LNCAP (cell line): Measurements from ENCODE around the gene STK40.

ENCODE experiments used
- CTCF ChIP-seq: fragments of 450-650 bp; IDR thresholded peaks from 2 replicates; pipeline ENCODE4 v1.5.1; 2017; ENCODE audit warnings: mild to moderate bottlenecking

The STK40 gene

GRCh38 chr1:36339215-36339614 is 46.5 kb downstream of the STK40 start:
- no peak for TF ChIP-seq CTCF

GRCh38 chr1:36337830-36338229 is 47.9 kb downstream of the STK40 start:
- no peak for TF ChIP-seq CTCF

GRCh38 chr1:36330940-36331339 is 54.8 kb downstream of the STK40 start:
- TF ChIP-seq CTCF, result no peak

DNA sequence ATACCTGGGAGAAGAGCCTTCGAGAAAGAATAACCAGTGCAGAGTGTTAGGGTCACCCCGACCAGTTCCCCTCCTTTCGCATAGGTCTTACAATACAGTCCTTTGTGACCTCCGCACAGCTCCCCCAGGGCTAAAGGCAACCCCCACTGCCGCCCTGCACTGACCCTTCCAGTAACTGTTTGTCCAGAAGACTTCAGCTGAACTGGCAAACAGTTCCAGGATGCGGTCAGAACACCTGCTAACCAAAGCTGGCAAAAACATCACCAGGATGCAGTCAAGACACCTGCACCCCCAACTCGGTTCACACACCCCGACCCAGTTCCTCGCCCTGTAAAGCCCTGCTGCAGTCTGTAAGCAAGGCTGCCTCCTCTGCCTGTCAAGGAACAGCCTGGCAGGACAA is 55.9 kb downstream of the STK40 start:
- no peak for TF ChIP-seq CTCF

DNA sequence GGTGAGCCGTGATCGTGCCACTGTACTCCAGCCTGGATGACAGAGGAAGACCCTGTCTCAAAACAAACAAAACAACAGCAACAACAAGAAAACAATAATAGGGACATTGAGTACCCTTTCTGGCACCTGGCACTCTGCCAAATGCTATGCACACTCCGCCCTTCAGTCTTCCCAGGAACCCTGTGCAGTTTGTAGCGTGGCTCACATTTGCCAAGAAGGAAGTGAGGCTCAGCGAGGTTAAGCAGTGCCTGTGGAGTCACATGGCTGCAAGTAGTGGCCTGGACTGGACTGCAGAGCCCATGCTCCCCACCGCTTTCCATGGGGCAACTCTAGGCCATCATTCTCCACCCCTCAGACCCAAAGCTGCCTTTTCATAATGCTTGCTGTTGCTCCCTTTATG is 57.0 kb downstream of the STK40 start:
- TF ChIP-seq CTCF, result no peak

DNA sequence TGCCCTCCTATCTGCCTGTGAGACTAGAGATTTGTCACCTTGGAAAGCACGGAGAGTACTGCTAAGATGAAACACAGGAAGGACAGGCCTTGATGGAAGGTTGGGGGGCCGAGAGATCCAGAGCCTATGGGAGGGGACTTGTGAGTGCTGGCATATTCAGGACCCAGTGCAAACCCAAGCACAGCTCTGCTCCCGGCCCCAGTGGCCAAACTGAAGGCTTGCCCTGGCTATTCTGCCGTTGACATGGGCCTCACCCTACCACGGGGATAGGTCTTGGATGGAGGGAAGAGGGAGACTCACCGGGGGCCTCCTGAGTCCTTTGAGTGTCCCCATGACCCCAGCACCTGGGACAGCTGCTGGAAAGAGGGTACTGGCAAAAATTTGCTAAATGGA is 57.6 kb downstream of the STK40 start:
- TF ChIP-seq CTCF, result no peak

GRCh38 chr1:36327421-36328087 is 58.2 kb downstream of the STK40 start:
- no peak for TF ChIP-seq CTCF

DNA sequence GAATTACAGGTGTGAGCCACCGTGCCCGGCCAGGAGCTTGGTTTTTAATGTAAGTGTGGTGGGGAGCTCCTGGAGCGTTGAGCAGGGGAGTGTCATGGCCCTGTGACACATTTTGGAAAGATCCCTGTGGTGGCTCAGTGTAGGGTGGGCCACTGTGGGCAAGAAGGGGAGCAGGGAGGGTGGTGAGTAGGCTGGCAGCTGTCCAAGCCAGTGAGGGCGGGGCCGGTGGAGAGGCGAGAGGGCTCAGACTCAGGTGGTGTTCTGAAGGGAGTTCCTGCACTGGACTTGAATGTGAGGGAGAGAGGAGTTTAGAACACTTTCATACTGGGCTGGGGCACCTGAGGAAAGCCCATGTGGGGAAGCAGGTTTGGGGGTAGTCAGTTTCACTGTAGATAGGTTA is 59.2 kb downstream of the STK40 start:
- TF ChIP-seq CTCF, result no peak
